Tibial nerve (tissue), 4 donors: ENCODE measurements around the gene SNAP47. TPM values are rescaled to one million over a fixed set of nuclear protein-coding genes. Genes with fewer than 3 reads are reported as not detected.

Experiments used
- DNase-seq, 2 donors: peaks; one replicate each; pipeline ENCODE4 v3.0.0-alpha.2; 2019; ENCODE audit warnings: low spot score in 2 of 2
- H3K27ac ChIP-seq, 4 donors: fragments of 200-600 bp; sonication (generic) in 3 of 4; one replicate each; pipeline ENCODE4 v1.5.1; 2017 to 2019; ENCODE audit warnings: mild to moderate bottlenecking in 1 of 4
- H3K27me3 ChIP-seq, 2 donors: fragments of 200-600 bp; sonication (generic) in 1 of 2; one replicate each; pipeline versions ENCODE4 v1.5.1 to v1.6.0; 2017 to 2019
- H3K36me3 ChIP-seq, 3 donors: fragments of 200-600 bp; sonication (generic); one replicate each; pipeline ENCODE4 v1.5.1; 2018 to 2019
- H3K4me1 ChIP-seq, 4 donors: fragments of 200-600 bp; sonication (generic) in 3 of 4; one replicate each; pipeline ENCODE4 v1.5.1; 2017 to 2019
- H3K4me3 ChIP-seq, 4 donors: fragments of 200-600 bp; sonication (generic) in 3 of 4; one replicate each; pipeline ENCODE4 v1.5.1; 2017 to 2019; ENCODE audit warnings: mild to moderate bottlenecking in 1 of 4, moderate library complexity in 1 of 4
- H3K9me3 ChIP-seq, 4 donors: fragments of 200-600 bp; sonication (generic) in 3 of 4; one replicate each; pipeline ENCODE4 v1.5.1; 2017 to 2019
- EP300 ChIP-seq, 2 donors: sonication (generic); formaldehyde crosslinking; IDR thresholded peaks; one replicate each; pipeline ENCODE4 v1.6.1; 2017; ENCODE audit warnings: antibody characterized with exemption in 2 of 2, mild to moderate bottlenecking in 1 of 2
- POLR2A ChIP-seq, 2 donors: fragments of 450-650 bp; IDR thresholded peaks; one replicate each; pipeline ENCODE4 v1.6.1; 2017; ENCODE audit warnings: antibody characterized with exemption in 2 of 2, mild to moderate bottlenecking in 2 of 2, moderate library complexity in 2 of 2
- WGBS, 2 donors: methylation state at CpG; one replicate each; pipeline ENCODE4 v1.1.5; 2018; 5-methylcytosine and 5-hydroxymethylcytosine counted together
- total RNA-seq, 4 donors: library from RNA; depleted of rRNA; stranded (reverse); fragments of >200 nt; gene quantifications; one replicate each; pipeline ENCODE4 v1.1.0, GENCODE V29; 2016
- TF ChIP-seq, protein P1 (sequence below), 5 experiments: fragments of 200-600 bp in 3 of 5; fragments of 450-650 bp in 2 of 5; sonication (generic) in 3 of 5; IDR thresholded peaks; one replicate each; pipeline ENCODE4 v1.5.1; 2016 to 2019; ENCODE audit warnings: antibody characterized with exemption in 5 of 5, mild to moderate bottlenecking in 3 of 5, moderate library complexity in 2 of 5

The SNAP47 gene
- total RNA-seq, 4 donors from 2014 or later = 49.4 to 69.9 (median 62.8) TPM

DNA sequence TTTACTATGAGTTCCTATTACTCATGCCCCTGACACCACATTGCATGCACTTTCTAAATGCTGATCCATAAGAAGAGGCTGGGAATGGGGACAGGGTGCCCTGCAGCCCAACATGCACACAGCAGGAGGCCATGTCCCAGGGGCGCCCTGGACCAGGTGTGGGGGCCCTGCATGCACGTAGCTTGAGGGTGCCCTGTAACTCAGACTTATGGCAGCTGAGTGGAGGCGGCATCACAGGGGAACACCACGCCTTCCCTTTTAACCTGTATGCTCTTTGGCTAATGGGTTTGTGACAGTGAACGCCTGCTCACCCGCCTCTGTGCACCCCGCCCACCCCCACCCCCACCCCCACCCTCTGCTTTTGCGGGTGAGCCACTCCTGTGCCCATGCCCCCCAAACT, 36.1 kb downstream of the SNAP47 start:
- Histone ChIP-seq H3K27me3 (no peaks in the 10 kb centered on the region), H3K9me3 (no peaks in the 10 kb centered on the region), H3K4me3 (no peak overlapping the region), H3K4me1 (peaks cover 0 to 3% (median 0%) of the 10 kb centered on the region in 4 donors), H3K27ac (no peak overlapping the region), H3K36me3 (peaks cover 0 to 94% (median 0%) of the 10 kb centered on the region in 3 donors)
- DNase-seq = no peak
- no peak for TF ChIP-seq POLR2A (IDR thresholded peaks at IDR 0.05)
- TF ChIP-seq, protein P1, sequence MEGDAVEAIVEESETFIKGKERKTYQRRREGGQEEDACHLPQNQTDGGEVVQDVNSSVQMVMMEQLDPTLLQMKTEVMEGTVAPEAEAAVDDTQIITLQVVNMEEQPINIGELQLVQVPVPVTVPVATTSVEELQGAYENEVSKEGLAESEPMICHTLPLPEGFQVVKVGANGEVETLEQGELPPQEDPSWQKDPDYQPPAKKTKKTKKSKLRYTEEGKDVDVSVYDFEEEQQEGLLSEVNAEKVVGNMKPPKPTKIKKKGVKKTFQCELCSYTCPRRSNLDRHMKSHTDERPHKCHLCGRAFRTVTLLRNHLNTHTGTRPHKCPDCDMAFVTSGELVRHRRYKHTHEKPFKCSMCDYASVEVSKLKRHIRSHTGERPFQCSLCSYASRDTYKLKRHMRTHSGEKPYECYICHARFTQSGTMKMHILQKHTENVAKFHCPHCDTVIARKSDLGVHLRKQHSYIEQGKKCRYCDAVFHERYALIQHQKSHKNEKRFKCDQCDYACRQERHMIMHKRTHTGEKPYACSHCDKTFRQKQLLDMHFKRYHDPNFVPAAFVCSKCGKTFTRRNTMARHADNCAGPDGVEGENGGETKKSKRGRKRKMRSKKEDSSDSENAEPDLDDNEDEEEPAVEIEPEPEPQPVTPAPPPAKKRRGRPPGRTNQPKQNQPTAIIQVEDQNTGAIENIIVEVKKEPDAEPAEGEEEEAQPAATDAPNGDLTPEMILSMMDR (IDR thresholded peaks at IDR 0.05) = no peak
- no peak for TF ChIP-seq EP300 (IDR thresholded peaks at IDR 0.05)
- 87 to 92% methylated on average over 6 to 8 of the region's 8 CpGs for WGBS, 2 donors

DNA sequence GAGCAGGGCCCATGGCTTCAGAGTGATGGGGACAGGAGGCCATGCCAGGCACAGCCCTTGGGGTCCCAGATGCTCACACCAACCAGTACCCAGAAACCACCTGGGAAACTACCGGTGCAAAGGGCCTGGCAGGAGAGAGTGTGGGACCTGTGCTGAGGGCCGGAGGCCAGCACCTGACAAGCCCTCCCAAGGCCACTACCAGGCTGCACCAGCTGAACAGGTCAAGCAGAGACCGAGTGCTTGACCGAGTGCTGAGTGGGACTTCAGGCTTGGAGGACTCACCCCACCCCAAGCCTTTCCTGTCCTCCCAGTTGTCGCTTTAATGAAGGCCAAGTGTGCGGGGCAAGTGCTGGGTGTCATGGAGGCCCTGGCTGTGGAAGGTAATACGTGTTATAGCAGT, 36.5 kb downstream of the SNAP47 start:
- DNase-seq = no peak
- Histone ChIP-seq H3K4me3 (no peak overlapping the region), H3K27me3 (no peaks in the 10 kb centered on the region), H3K4me1 (peaks cover 0 to 3% (median 0%) of the 10 kb centered on the region in 4 donors), H3K36me3 (peaks cover 0 to 95% (median 0%) of the 10 kb centered on the region in 3 donors), H3K9me3 (no peaks in the 10 kb centered on the region), H3K27ac (no peak overlapping the region)
- TF ChIP-seq, protein P1 (IDR thresholded peaks at IDR 0.05) = no peak
- TF ChIP-seq EP300 (IDR thresholded peaks at IDR 0.05) (no peak), POLR2A (IDR thresholded peaks at IDR 0.05) (no peak)
- WGBS, 2 donors = 87 to 91% methylated on average over 5 to 7 of the region's 7 CpGs

DNA sequence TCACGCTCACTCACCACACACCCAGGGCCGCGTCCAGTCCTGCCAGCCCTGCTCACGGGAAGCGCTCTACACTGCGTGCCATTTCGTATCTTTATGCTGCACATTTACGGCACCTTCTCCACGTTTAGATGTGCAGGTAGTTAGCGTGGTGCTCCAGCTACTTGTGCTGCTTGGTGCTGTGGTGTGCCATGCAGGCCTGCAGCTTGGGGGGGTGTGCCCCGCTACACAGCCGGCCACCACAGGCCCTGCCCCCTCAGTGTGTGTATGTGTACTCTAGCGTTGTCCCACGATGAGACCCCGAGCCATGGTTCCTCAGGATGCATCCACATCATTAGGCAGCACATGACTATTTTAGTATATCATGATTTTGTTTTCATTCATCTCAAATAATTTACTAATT, 38.3 kb downstream of the SNAP47 start:
- 93 to 94% methylated on average over 15 of the region's 15 CpGs for WGBS, 2 donors
- peaks cover 0 to 82% (median 0%) of the 10 kb centered on the region in 3 donors for H3K36me3 ChIP-seq
- H3K4me3 ChIP-seq = no peak overlapping the region
- H3K9me3 ChIP-seq = no peaks in the 10 kb centered on the region
- H3K27me3 ChIP-seq = no peaks in the 10 kb centered on the region
- TF ChIP-seq EP300 (IDR thresholded peaks at IDR 0.05) = no peak
- no peak for TF ChIP-seq POLR2A (IDR thresholded peaks at IDR 0.05)
- TF ChIP-seq, protein P1 (IDR thresholded peaks at IDR 0.05) = no peak
- no peak for DNase-seq
- peaks cover 0 to 3% (median 0%) of the 10 kb centered on the region in 4 donors for H3K4me1 ChIP-seq
- no peak overlapping the region for H3K27ac ChIP-seq

DNA sequence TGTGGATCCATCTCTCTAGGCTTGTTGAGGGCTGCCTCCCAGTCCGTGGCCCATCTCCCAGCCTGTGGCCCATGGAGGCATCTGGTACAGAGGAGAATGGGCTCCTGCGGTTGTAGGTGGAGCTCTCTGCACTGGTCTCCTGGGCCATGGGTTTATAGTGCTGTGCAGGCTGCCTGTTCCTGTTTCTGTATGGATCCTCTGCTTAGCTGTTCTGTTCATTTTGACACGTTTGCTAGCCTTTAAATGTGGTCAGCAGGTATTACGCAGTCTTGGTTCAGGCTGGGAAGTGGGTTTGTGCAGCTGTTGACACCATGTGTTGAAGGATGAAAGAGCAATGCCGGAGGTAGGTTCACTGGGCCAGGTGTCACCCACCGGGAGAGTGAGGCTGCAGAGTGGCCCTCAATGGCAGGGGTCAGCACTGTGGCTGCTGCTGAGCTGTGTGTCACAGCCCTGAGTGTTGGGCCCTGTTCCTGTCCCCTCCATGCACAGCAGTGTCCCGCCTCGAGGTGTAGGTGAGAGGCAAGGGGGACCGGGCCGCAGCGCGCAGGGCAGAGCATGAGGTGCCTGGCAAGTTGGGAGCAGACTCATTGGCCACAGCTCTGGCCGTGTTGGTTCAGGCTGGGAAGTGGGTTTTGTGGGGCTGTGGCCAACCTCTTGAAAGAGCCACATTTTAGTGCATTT, 39.0 kb downstream of the SNAP47 start:
- H3K4me3 ChIP-seq = no peak overlapping the region
- no peak for TF ChIP-seq EP300 (IDR thresholded peaks at IDR 0.05)
- TF ChIP-seq POLR2A (IDR thresholded peaks at IDR 0.05) = no peak
- TF ChIP-seq, protein P1 (IDR thresholded peaks at IDR 0.05) = no peak
- H3K4me1 ChIP-seq = peaks cover 0 to 6% (median 0%) of the 10 kb centered on the region in 4 donors
- no peaks in the 10 kb centered on the region for H3K27me3 ChIP-seq
- no peaks in the 10 kb centered on the region for H3K9me3 ChIP-seq
- 91% methylated on average over 13 of the region's 13 CpGs for WGBS, 2 donors
- DNase-seq = no peak
- H3K27ac ChIP-seq = no peak overlapping the region
- H3K36me3 ChIP-seq = peaks cover 0 to 82% (median 0%) of the 10 kb centered on the region in 3 donors

DNA sequence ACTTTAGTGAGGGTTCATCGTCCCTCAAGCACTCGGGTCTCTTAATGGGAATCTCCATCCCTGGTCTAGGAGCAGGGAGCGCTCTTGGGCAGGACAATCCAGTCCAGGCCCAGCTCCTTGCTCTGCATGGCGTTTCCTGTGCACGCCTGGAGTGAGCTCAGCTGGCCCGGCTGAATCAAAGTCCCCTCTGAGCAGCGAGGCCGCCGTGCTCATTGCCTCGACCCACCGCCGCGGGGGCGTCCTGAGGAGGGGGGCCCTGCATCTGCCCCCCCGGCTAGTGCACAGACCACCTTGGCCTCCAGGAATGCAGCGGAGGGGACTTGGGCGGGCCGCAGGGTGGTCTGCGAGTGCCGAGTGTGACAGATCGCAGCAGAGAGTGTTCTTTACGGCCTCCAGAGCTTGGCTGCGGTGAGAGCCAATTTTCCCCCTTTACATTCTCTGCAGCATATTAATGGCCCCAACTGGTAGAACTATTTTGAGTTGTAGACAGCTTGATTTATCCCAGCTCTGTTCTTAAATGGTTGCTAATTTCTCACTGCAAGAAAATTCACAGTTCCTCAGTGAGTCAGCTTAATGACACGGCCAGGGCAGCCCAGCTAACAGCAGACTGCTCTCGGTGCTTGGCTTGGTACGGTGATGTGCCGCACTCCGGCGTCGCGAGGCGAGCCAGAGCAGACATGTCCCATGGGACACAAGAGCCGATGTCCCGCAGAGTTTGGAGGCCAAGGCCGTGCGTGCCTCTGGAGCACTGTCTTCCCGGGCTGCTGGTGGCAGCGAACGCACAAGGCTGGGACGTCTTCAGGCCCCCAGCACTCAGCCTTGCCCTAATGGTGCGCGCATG, 39.8 kb downstream of the SNAP47 start:
- H3K9me3 ChIP-seq = no peaks in the 10 kb centered on the region
- H3K36me3 ChIP-seq = peaks cover 0 to 82% (median 0%) of the 10 kb centered on the region in 3 donors
- no peak overlapping the region for H3K27ac ChIP-seq
- no peak for DNase-seq
- no peaks in the 10 kb centered on the region for H3K27me3 ChIP-seq
- peaks cover 0 to 6% (median 0%) of the 10 kb centered on the region in 4 donors for H3K4me1 ChIP-seq
- no peak overlapping the region for H3K4me3 ChIP-seq
- TF ChIP-seq EP300 (IDR thresholded peaks at IDR 0.05) (no peak), POLR2A (IDR thresholded peaks at IDR 0.05) (no peak)
- TF ChIP-seq, protein P1 (IDR thresholded peaks at IDR 0.05) = no peak
- 69 to 72% methylated on average over 39 of the region's 42 CpGs for WGBS, 2 donors
